ENCODE results near the gene HDAC4.

The HDAC4 gene

DNA sequence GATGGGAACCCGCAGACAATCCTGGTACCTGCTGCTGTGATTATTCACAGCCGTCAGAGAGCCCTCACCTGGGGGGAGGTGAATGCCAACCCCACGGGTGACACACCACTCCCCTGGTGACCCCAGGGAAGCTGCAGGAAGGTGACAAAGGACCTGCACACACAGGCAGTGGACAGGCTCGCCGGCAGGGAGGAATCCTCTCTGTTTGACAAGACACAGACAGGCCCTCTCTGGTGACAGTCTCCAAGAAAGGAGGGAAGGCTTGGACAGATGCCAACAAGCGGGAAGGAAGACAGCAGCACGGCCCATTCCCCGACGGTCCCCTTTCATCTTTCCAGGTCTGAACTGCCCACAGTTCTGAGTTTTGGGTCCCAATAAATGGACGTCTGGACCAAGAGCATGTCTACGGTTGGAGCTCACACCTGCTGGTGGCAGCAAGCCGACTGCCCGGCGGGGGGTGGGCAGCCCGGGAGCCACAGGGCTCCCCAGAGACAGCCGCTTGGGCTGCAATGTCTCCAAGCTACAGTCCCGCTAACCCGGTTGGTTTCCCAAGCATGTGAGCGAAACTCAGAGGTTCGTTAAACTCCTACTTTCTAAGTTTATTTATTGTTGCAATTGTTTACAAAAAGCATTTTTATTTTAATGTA is 31.8 kb downstream of the HDAC4 start:
- no peak overlapping the region for H3K4me3 ChIP-seq (ENCODE audit: insufficient read depth, low read depth, low read length, poor library complexity, severe bottlenecking)
- no peaks in the 10 kb centered on the region for H3K9me3 ChIP-seq (ENCODE audit: control insufficient read depth, low read length)
- H3K36me3 ChIP-seq (ENCODE audit: control insufficient read depth, insufficient read depth, low read length): no peaks in the 10 kb centered on the region
- no peak for DNase-seq
- peaks cover 22% of the 10 kb centered on the region for H3K4me1 ChIP-seq (ENCODE audit: control insufficient read depth, insufficient read depth, low read length, poor library complexity, severe bottlenecking)
- H3K27me3 ChIP-seq (replicated peaks; ENCODE audit: control insufficient read depth, insufficient read depth, low read length, poor library complexity, severe bottlenecking): no peaks in the 10 kb centered on the region
- H3K27ac ChIP-seq (ENCODE audit: insufficient read depth, low read length, poor library complexity, severe bottlenecking): peak overlapping the region; percentile 61

DNA sequence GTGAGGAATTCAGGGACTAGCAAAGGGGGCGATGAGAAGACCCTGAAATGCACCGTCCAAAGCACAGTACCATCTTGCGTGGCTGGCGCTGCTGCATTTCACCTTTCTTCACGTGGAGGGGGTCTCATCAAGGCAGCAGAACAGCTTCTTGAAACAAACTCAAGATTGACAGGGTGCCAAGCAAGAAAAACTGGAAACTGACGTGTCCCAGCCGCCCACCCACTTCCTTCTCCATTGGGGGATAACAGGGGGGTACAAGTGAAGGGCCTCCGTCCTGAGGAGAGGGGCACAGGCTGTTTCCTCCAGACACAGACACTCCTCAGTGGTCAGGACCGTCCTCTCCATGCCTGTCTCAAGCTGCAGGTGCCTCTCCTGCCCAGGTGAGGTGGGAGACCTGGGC is 32.5 kb downstream of the HDAC4 start:
- H3K27ac ChIP-seq (ENCODE audit: insufficient read depth, low read length, poor library complexity, severe bottlenecking): no peak overlapping the region
- peaks cover 22% of the 10 kb centered on the region for H3K4me1 ChIP-seq (ENCODE audit: control insufficient read depth, insufficient read depth, low read length, poor library complexity, severe bottlenecking)
- no peak for DNase-seq

GRCh38 chr2:239366740-239367139 is 34.1 kb downstream of the HDAC4 start:
- H3K4me3 ChIP-seq (ENCODE audit: insufficient read depth, low read depth, low read length, poor library complexity, severe bottlenecking): no peak overlapping the region
- peaks cover 22% of the 10 kb centered on the region for H3K4me1 ChIP-seq (ENCODE audit: control insufficient read depth, insufficient read depth, low read length, poor library complexity, severe bottlenecking)
- DNase-seq: no peak
- H3K27me3 ChIP-seq (replicated peaks; ENCODE audit: control insufficient read depth, insufficient read depth, low read length, poor library complexity, severe bottlenecking): no peaks in the 10 kb centered on the region
- no peaks in the 10 kb centered on the region for H3K36me3 ChIP-seq (ENCODE audit: control insufficient read depth, insufficient read depth, low read length)
- H3K27ac ChIP-seq (ENCODE audit: insufficient read depth, low read length, poor library complexity, severe bottlenecking): no peak overlapping the region
- H3K9me3 ChIP-seq (ENCODE audit: control insufficient read depth, low read length): no peaks in the 10 kb centered on the region

More for the DNA sequence above, 32.5 kb downstream of the HDAC4 start:
- Histone ChIP-seq H3K4me3 (ENCODE audit: insufficient read depth, low read depth, low read length, poor library complexity, severe bottlenecking) (no peak overlapping the region), H3K9me3 (ENCODE audit: control insufficient read depth, low read length) (no peaks in the 10 kb centered on the region), H3K27me3 (replicated peaks; ENCODE audit: control insufficient read depth, insufficient read depth, low read length, poor library complexity, severe bottlenecking) (no peaks in the 10 kb centered on the region), H3K36me3 (ENCODE audit: control insufficient read depth, insufficient read depth, low read length) (no peaks in the 10 kb centered on the region)

GRCh38 chr2:239365782-239366435 is 34.9 kb downstream of the HDAC4 start:
- H3K36me3 ChIP-seq (ENCODE audit: control insufficient read depth, insufficient read depth, low read length): no peaks in the 10 kb centered on the region
- H3K27ac ChIP-seq (ENCODE audit: insufficient read depth, low read length, poor library complexity, severe bottlenecking): no peak overlapping the region
- H3K27me3 ChIP-seq (replicated peaks; ENCODE audit: control insufficient read depth, insufficient read depth, low read length, poor library complexity, severe bottlenecking): no peaks in the 10 kb centered on the region
- H3K4me1 ChIP-seq (ENCODE audit: control insufficient read depth, insufficient read depth, low read length, poor library complexity, severe bottlenecking): peaks cover 20% of the 10 kb centered on the region
- DNase-seq: no peak
- H3K4me3 ChIP-seq (ENCODE audit: insufficient read depth, low read depth, low read length, poor library complexity, severe bottlenecking): no peak overlapping the region
- no peaks in the 10 kb centered on the region for H3K9me3 ChIP-seq (ENCODE audit: control insufficient read depth, low read length)

- Histone ChIP-seq H3K36me3 (ENCODE audit: control insufficient read depth, insufficient read depth, low read length) (no peaks in the 10 kb centered on the region), H3K27me3 (replicated peaks; ENCODE audit: control insufficient read depth, insufficient read depth, low read length, poor library complexity, severe bottlenecking) (no peaks in the 10 kb centered on the region), H3K4me1 (ENCODE audit: control insufficient read depth, insufficient read depth, low read length, poor library complexity, severe bottlenecking) (peaks cover 13% of the 10 kb centered on the region), H3K4me3 (ENCODE audit: insufficient read depth, low read depth, low read length, poor library complexity, severe bottlenecking) (no peak overlapping the region), H3K9me3 (ENCODE audit: control insufficient read depth, low read length) (no peaks in the 10 kb centered on the region), H3K27ac (ENCODE audit: insufficient read depth, low read length, poor library complexity, severe bottlenecking) (no peak overlapping the region)
- DNase-seq: no peak
Observed at GRCh38 chr2:239365071-239365781, 35.6 kb downstream of the HDAC4 start.

- peaks cover 2% of the 10 kb centered on the region for H3K4me1 ChIP-seq (ENCODE audit: control insufficient read depth, insufficient read depth, low read length, poor library complexity, severe bottlenecking)
- no peaks in the 10 kb centered on the region for H3K36me3 ChIP-seq (ENCODE audit: control insufficient read depth, insufficient read depth, low read length)
- DNase-seq: peak in 2 of 3 donors; percentile 32
- no peak overlapping the region for H3K4me3 ChIP-seq (ENCODE audit: insufficient read depth, low read depth, low read length, poor library complexity, severe bottlenecking)
- no peaks in the 10 kb centered on the region for H3K9me3 ChIP-seq (ENCODE audit: control insufficient read depth, low read length)
- no peaks in the 10 kb centered on the region for H3K27me3 ChIP-seq (replicated peaks; ENCODE audit: control insufficient read depth, insufficient read depth, low read length, poor library complexity, severe bottlenecking)
- no peak overlapping the region for H3K27ac ChIP-seq (ENCODE audit: insufficient read depth, low read length, poor library complexity, severe bottlenecking)
Observed at GRCh38 chr2:239363946-239364637, 36.7 kb downstream of the HDAC4 start.

DNA sequence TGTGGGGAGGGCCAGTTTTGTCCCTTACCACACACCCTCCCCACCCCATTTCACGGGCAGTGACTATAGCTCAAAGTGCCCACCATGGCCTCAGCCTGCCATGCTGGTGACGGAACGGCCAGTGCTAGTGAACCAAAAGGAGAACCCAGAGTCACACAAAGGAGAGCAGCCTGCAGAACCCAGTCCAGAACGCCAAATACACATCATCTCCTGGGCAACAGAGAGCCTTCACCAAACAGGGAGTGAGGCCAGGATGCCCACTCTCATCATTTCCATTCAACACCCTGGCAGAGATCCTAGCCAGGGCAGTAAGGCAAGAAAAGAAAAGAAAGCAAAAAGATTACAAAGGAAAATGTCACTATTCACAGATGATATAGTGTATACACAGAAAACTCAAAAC is 38.3 kb downstream of the HDAC4 start:
- Histone ChIP-seq H3K27me3 (replicated peaks; ENCODE audit: control insufficient read depth, insufficient read depth, low read length, poor library complexity, severe bottlenecking) (no peaks in the 10 kb centered on the region), H3K4me3 (ENCODE audit: insufficient read depth, low read depth, low read length, poor library complexity, severe bottlenecking) (no peak overlapping the region)
- no peak for DNase-seq

GRCh38 chr2:239361311-239361642 is 39.5 kb downstream of the HDAC4 start:
- Histone ChIP-seq H3K4me3 (ENCODE audit: insufficient read depth, low read depth, low read length, poor library complexity, severe bottlenecking) (no peak overlapping the region), H3K9me3 (ENCODE audit: control insufficient read depth, low read length) (no peaks in the 10 kb centered on the region), H3K4me1 (ENCODE audit: control insufficient read depth, insufficient read depth, low read length, poor library complexity, severe bottlenecking) (no peaks in the 10 kb centered on the region), H3K27me3 (replicated peaks; ENCODE audit: control insufficient read depth, insufficient read depth, low read length, poor library complexity, severe bottlenecking) (no peaks in the 10 kb centered on the region), H3K27ac (ENCODE audit: insufficient read depth, low read length, poor library complexity, severe bottlenecking) (no peak overlapping the region), H3K36me3 (ENCODE audit: control insufficient read depth, insufficient read depth, low read length) (no peaks in the 10 kb centered on the region)
- no peak for DNase-seq

More for the DNA sequence above, 38.3 kb downstream of the HDAC4 start:
- Histone ChIP-seq H3K36me3 (ENCODE audit: control insufficient read depth, insufficient read depth, low read length) (no peaks in the 10 kb centered on the region), H3K9me3 (ENCODE audit: control insufficient read depth, low read length) (no peaks in the 10 kb centered on the region), H3K27ac (ENCODE audit: insufficient read depth, low read length, poor library complexity, severe bottlenecking) (no peak overlapping the region), H3K4me1 (ENCODE audit: control insufficient read depth, insufficient read depth, low read length, poor library complexity, severe bottlenecking) (no peaks in the 10 kb centered on the region)

GRCh38 chr2:239360421-239361310 is 40.2 kb downstream of the HDAC4 start:
- Histone ChIP-seq H3K27ac (ENCODE audit: insufficient read depth, low read length, poor library complexity, severe bottlenecking) (no peak overlapping the region), H3K9me3 (ENCODE audit: control insufficient read depth, low read length) (no peaks in the 10 kb centered on the region), H3K36me3 (ENCODE audit: control insufficient read depth, insufficient read depth, low read length) (no peaks in the 10 kb centered on the region), H3K27me3 (replicated peaks; ENCODE audit: control insufficient read depth, insufficient read depth, low read length, poor library complexity, severe bottlenecking) (no peaks in the 10 kb centered on the region), H3K4me1 (ENCODE audit: control insufficient read depth, insufficient read depth, low read length, poor library complexity, severe bottlenecking) (no peaks in the 10 kb centered on the region), H3K4me3 (ENCODE audit: insufficient read depth, low read depth, low read length, poor library complexity, severe bottlenecking) (no peak overlapping the region)
- DNase-seq: no peak
